Measurements from ENCODE around the gene PRR7.

Gene PRR7

GRCh38 chr5:177421062-177421798, 25.4 kb upstream of the PRR7 start:
- H3K4me3 ChIP-seq (ENCODE audit: low read length): no peak overlapping the region
- DNase-seq (ENCODE audit: low read depth, low spot score): no peak

GRCh38 chr5:177423671-177424070, 22.9 kb upstream of the PRR7 start:
- DNase-seq (ENCODE audit: low read depth, low spot score): no peak
- H3K4me3 ChIP-seq (ENCODE audit: low read length): no peak overlapping the region

GRCh38 chr5:177425196-177425800, 21.3 kb upstream of the PRR7 start:
- DNase-seq (ENCODE audit: low read depth, low spot score): no peak
- peak overlapping the region; percentile 69 for H3K4me3 ChIP-seq (ENCODE audit: low read length)

GRCh38 chr5:177425801-177426565, 20.6 kb upstream of the PRR7 start:
- peak; percentile 100 for DNase-seq (ENCODE audit: low read depth, low spot score)
- H3K4me3 ChIP-seq (ENCODE audit: low read length): peak overlapping the region; percentile 69

GRCh38 chr5:177426566-177427210, 19.9 kb upstream of the PRR7 start, which contains the start of gene GRK6:
TSS of gene GRK6 (plus strand) at chr5:177426676. CDS start at chr5:177426846, 170 bp downstream.
- H3K4me3 ChIP-seq (ENCODE audit: low read length): peak within 1 kb of the TSS; percentile 79
- DNase-seq (ENCODE audit: low read depth, low spot score): no peak

GRCh38 chr5:177427211-177427822, 19.3 kb upstream of the PRR7 start:
- peak overlapping the region; percentile 79 for H3K4me3 ChIP-seq (ENCODE audit: low read length)
- DNase-seq (ENCODE audit: low read depth, low spot score): no peak

GRCh38 chr5:177427919-177428573, 18.6 kb upstream of the PRR7 start:
- DNase-seq (ENCODE audit: low read depth, low spot score): no peak
- peak overlapping the region; percentile 79 for H3K4me3 ChIP-seq (ENCODE audit: low read length)

GRCh38 chr5:177428574-177429217, 17.9 kb upstream of the PRR7 start:
- no peak for DNase-seq (ENCODE audit: low read depth, low spot score)
- peak overlapping the region; percentile 79 for H3K4me3 ChIP-seq (ENCODE audit: low read length)

- peak; percentile 95 for DNase-seq (ENCODE audit: low read depth, low spot score)
- H3K4me3 ChIP-seq (ENCODE audit: low read length): peak overlapping the region; percentile 79
Observed at GRCh38 chr5:177429248-177430040, 17.2 kb upstream of the PRR7 start.

- H3K4me3 ChIP-seq (ENCODE audit: low read length): peak overlapping the region; percentile 50; the same call in 1 of the 2 replicates
- no peak for DNase-seq (ENCODE audit: low read depth, low spot score)
Observed at GRCh38 chr5:177430140-177430951, 16.3 kb upstream of the PRR7 start.

- H3K4me3 ChIP-seq (ENCODE audit: low read length): peak overlapping the region; percentile 50
- no peak for DNase-seq (ENCODE audit: low read depth, low spot score)
Observed at GRCh38 chr5:177430972-177431316, 15.7 kb upstream of the PRR7 start.

- DNase-seq (ENCODE audit: low read depth, low spot score): peak; percentile 93
- H3K4me3 ChIP-seq (ENCODE audit: low read length): peak overlapping the region; percentile 50
Observed at GRCh38 chr5:177431317-177432142, 15.1 kb upstream of the PRR7 start.

- no peak for DNase-seq (ENCODE audit: low read depth, low spot score)
- H3K4me3 ChIP-seq (ENCODE audit: low read length): peak overlapping the region; percentile 50
Observed at GRCh38 chr5:177432143-177432838, 14.3 kb upstream of the PRR7 start.

GRCh38 chr5:177432839-177433657, 13.6 kb upstream of the PRR7 start:
- no peak for DNase-seq (ENCODE audit: low read depth, low spot score)

More at GRCh38 chr5:177432839-177433657, 13.6 kb upstream of the PRR7 start:
- no peak overlapping the region; the same call in 1 of the 2 replicates for H3K4me3 ChIP-seq (ENCODE audit: low read length)

Measured in Jurkat, Clone E6-1 (cell line).